ENCODE results near the gene PJA1.

Gene PJA1

GRCh38 chrX:69120476-69120875 is 44.8 kb downstream of the PJA1 start (continued):
- no peak for TF ChIP-seq ZBTB49 (tag by site-specific recombination; IDR thresholded peaks at IDR 0.05; ENCODE audit: low read depth)
- no peak for TF ChIP-seq ZNF280D (tag by site-specific recombination; IDR thresholded peaks at IDR 0.05)
- TF ChIP-seq ZNF146 (tag by site-specific recombination; IDR thresholded peaks at IDR 0.05), result no peak
- TF ChIP-seq ZNF311 (tag by site-specific recombination; IDR thresholded peaks at IDR 0.05; ENCODE audit: borderline replicate concordance), result no peak
- TF ChIP-seq BCL11B (tag by site-specific recombination; IDR thresholded peaks at IDR 0.05; ENCODE audit: low read depth), result no peak
- TF ChIP-seq ZNF580 (tag by site-specific recombination; IDR thresholded peaks at IDR 0.05), result no peak
- TF ChIP-seq BCL11A (tag by site-specific recombination; IDR thresholded peaks at IDR 0.05; ENCODE audit: low read depth), result no peak
- no peak for TF ChIP-seq ZNF777 (tag by site-specific recombination; IDR thresholded peaks at IDR 0.05; ENCODE audit: borderline replicate concordance)
- TF ChIP-seq ZNF785 (tag by site-specific recombination; IDR thresholded peaks at IDR 0.05), result no peak

GRCh38 chrX:69119122-69119521 is 46.1 kb downstream of the PJA1 start:
- H3K36me3 ChIP-seq (ENCODE audit: control insufficient read depth in 2 of 2, insufficient read depth in 1 of 2, low read length in 2 of 2), result no peaks in the 10 kb centered on the region
- ChIA-PET CTCF (interaction anchor here (1.7 to 2.3 kb wide), 2 partner anchors 14 to 25 kb away, joined by 4 to 7 read pairs; no protein-coding TSS in a partner anchor), POLR2A (no interaction called here)
- no peak overlapping the region for H3K4me3 ChIP-seq (ENCODE audit: low read depth, low read length)
- H3K27ac ChIP-seq (ENCODE audit: extremely low read depth, low read depth, low read length), result no peak overlapping the region
- H3K9me3 ChIP-seq (ENCODE audit: control insufficient read depth, insufficient read depth, low read depth, low read length), result no peaks in the 10 kb centered on the region
- no peaks in the 10 kb centered on the region for H3K4me1 ChIP-seq (ENCODE audit: control insufficient read depth, insufficient read depth, low read length)
- no peak for TF ChIP-seq ZNF335 (tag by site-specific recombination; conservative IDR thresholded peaks at IDR 0.05)
- peak; percentile 68 for TF ChIP-seq CTCF (tag by site-specific recombination; IDR thresholded peaks at IDR 0.05)
- TF ChIP-seq ZNF791 (tag by site-specific recombination; IDR thresholded peaks at IDR 0.05), result no peak

- ChIA-PET POLR2A (no interaction called here), CTCF (interaction anchor here (0.5 to 0.6 kb wide), 3 partner anchors 172 to 684 kb away, joined by 3 to 4 read pairs (median 3); no protein-coding TSS in a partner anchor)
- Histone ChIP-seq H3K4me1 (ENCODE audit: control insufficient read depth, insufficient read depth, low read length) (no peaks in the 10 kb centered on the region), H3K36me3 (ENCODE audit: control insufficient read depth in 2 of 2, insufficient read depth in 1 of 2, low read length in 2 of 2) (no peaks in the 10 kb centered on the region), H3K9me3 (ENCODE audit: control insufficient read depth, insufficient read depth, low read depth, low read length) (no peaks in the 10 kb centered on the region), H3K4me3 (ENCODE audit: low read depth, low read length) (no peak overlapping the region), H3K27ac (ENCODE audit: extremely low read depth, low read depth, low read length) (no peak overlapping the region)
- TF ChIP-seq ZNF155 (tag by site-specific recombination; IDR thresholded peaks at IDR 0.05) (no peak), KLF8 (tag by site-specific recombination; IDR thresholded peaks at IDR 0.05) (no peak), ZNF548 (tag by site-specific recombination; IDR thresholded peaks at IDR 0.05) (no peak), MEIS1 (CRISPR knock-in tag; IDR thresholded peaks at IDR 0.05; ENCODE audit: borderline replicate concordance) (no peak), ZNF837 (tag by site-specific recombination; IDR thresholded peaks at IDR 0.05) (no peak), ZSCAN5A (tag by site-specific recombination; IDR thresholded peaks at IDR 0.05) (no peak), ZNF768 (tag by site-specific recombination; IDR thresholded peaks at IDR 0.05) (no peak), ZNF26 (tag by site-specific recombination; IDR thresholded peaks at IDR 0.05) (no peak)
These were observed 47.3 kb downstream of the PJA1 start for GRCh38 chrX:69117876-69118526.
